ENCODE data around the gene MYOG. TPM values are rescaled to one million over a fixed set of nuclear protein-coding genes. Genes with fewer than 3 reads are reported as not detected.

The MYOG gene
- total and polyA plus RNA-seq, 2 donors (not counting 1 experiment from before 2014, with no cell fraction given): not detected

GRCh38 chr1:203055161-203055799 lies 30.5 kb downstream of the MYOG start:
- CTCF ChIA-PET: interaction anchor here (1.2 to 3.1 kb wide), 2 partner anchors 10 to 16 kb away, joined by 4 to 9 read pairs; no protein-coding TSS in a partner anchor
- no peak overlapping the region for H3K4me3 Mint-ChIP-seq
- POLR2A ChIA-PET: no interaction called here
- no peaks in the 10 kb centered on the region for H3K4me1 ChIP-seq (ENCODE audit: control insufficient read depth in 2 of 2, insufficient read depth in 2 of 2, low read length in 2 of 2)
- intact Hi-C loops (cut with micrococcal nuclease): no loop called here
- H3K27me3 ChIP-seq (replicated peaks in 1 of 4; ENCODE audit: control extremely low read depth in 1 of 4, control insufficient read depth in 3 of 4, insufficient read depth in 4 of 4, low read length in 3 of 4): peaks cover 0 to 9% (median 0%) of the 10 kb centered on the region in 4 experiments
- no peak overlapping the region for H2AFZ ChIP-seq (ENCODE audit: insufficient read depth, low read depth, low read length, poor library complexity, severe bottlenecking)
- no peaks in the 10 kb centered on the region for H3K9me3 ChIP-seq (ENCODE audit: control extremely low read depth in 1 of 3, control insufficient read depth in 2 of 3, insufficient read depth in 1 of 3, low read length in 2 of 3)
- H3K79me2 ChIP-seq (ENCODE audit: control insufficient read depth, insufficient read depth, low read length): no peaks in the 10 kb centered on the region
- ATAC-seq (ENCODE audit: low read depth) (no peak), DNase-seq (no peak)
- H3K27ac ChIP-seq (ENCODE audit: low read length in 2 of 2): no peak overlapping the region
- no peaks in the 10 kb centered on the region for H4K20me1 ChIP-seq (ENCODE audit: control insufficient read depth, insufficient read depth, low read length, poor library complexity, severe bottlenecking)
- no peaks in the 10 kb centered on the region for H3K36me3 ChIP-seq (replicated peaks in 1 of 2; ENCODE audit: control extremely low read depth in 1 of 2, control insufficient read depth in 1 of 2, extremely low read depth in 1 of 2, insufficient read depth in 2 of 2, low read length in 1 of 2)
- 98% methylated on average over 23 of the region's 24 CpGs for WGBS (ENCODE audit: insufficient coverage)
- H3K9ac ChIP-seq (ENCODE audit: low read length): no peak overlapping the region
- no peak overlapping the region for H3K4me3 ChIP-seq (ENCODE audit: control extremely low read depth in 1 of 5, extremely low read depth in 1 of 5, insufficient read depth in 1 of 5, low read depth in 2 of 5, low read length in 4 of 5)
- H3K4me2 ChIP-seq (replicated peaks; ENCODE audit: low read depth, low read length, poor library complexity, severe bottlenecking): no peak overlapping the region
- H3K4me1 Mint-ChIP-seq: no peaks in the 10 kb centered on the region
- no peaks in the 10 kb centered on the region for H3K9me3 Mint-ChIP-seq (ENCODE audit: insufficient read depth)
- H3K27ac Mint-ChIP-seq: no peak overlapping the region
- H3K27me3 Mint-ChIP-seq: peaks cover 38% of the 10 kb centered on the region
- TF ChIP-seq, protein P1, sequence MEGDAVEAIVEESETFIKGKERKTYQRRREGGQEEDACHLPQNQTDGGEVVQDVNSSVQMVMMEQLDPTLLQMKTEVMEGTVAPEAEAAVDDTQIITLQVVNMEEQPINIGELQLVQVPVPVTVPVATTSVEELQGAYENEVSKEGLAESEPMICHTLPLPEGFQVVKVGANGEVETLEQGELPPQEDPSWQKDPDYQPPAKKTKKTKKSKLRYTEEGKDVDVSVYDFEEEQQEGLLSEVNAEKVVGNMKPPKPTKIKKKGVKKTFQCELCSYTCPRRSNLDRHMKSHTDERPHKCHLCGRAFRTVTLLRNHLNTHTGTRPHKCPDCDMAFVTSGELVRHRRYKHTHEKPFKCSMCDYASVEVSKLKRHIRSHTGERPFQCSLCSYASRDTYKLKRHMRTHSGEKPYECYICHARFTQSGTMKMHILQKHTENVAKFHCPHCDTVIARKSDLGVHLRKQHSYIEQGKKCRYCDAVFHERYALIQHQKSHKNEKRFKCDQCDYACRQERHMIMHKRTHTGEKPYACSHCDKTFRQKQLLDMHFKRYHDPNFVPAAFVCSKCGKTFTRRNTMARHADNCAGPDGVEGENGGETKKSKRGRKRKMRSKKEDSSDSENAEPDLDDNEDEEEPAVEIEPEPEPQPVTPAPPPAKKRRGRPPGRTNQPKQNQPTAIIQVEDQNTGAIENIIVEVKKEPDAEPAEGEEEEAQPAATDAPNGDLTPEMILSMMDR (IDR thresholded peaks at IDR 0.05): no peak
- no peak for TF ChIP-seq EZH2 (IDR thresholded peaks at IDR 0.05; ENCODE audit: borderline replicate concordance, insufficient read depth, low read depth, low read length, poor library complexity, severe bottlenecking)

DNA sequence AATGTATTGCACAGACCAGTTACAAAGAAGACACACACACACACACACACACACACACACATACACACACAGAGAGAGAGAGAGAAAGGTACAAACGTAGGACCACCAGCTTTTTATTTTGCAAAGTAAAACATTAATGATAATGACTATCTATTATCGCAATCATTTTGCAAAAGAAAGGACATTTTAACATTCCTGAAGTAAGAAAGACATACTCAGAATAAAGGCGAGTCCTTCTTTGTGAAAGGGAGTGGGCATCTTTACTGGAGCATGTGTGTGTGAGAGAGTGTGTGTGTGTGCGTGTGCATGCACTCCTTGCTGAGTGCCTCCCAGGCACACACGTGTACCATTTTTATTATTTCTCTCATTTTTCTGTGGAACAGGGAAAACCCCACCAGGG lies 31.2 kb downstream of the MYOG start:
- POLR2A ChIA-PET: no interaction called here
- CTCF ChIA-PET: interaction anchor here (1.1 to 3.1 kb wide), 4 partner anchors 11 to 215 kb away, joined by 3 to 9 read pairs (median 4); no protein-coding TSS in a partner anchor

More for the DNA sequence above, 31.2 kb downstream of the MYOG start:
- Mint-ChIP-seq H3K9me3 (ENCODE audit: insufficient read depth) (no peaks in the 10 kb centered on the region), H3K27ac (no peak overlapping the region), H3K4me1 (no peaks in the 10 kb centered on the region), H3K4me3 (no peak overlapping the region), H3K27me3 (peaks cover 38% of the 10 kb centered on the region)
- no peaks in the 10 kb centered on the region for H3K9me3 ChIP-seq (ENCODE audit: control extremely low read depth in 1 of 3, control insufficient read depth in 2 of 3, insufficient read depth in 1 of 3, low read length in 2 of 3)
- WGBS (ENCODE audit: insufficient coverage): no CpG with 5 or more reads among the region's 5 CpGs
- intact Hi-C loops (cut with micrococcal nuclease): no loop called here
- no peaks in the 10 kb centered on the region for H3K79me2 ChIP-seq (ENCODE audit: control insufficient read depth, insufficient read depth, low read length)
- TF ChIP-seq, protein P1 (IDR thresholded peaks at IDR 0.05): no peak
- no peak for TF ChIP-seq EZH2 (IDR thresholded peaks at IDR 0.05; ENCODE audit: borderline replicate concordance, insufficient read depth, low read depth, low read length, poor library complexity, severe bottlenecking)
- ATAC-seq (ENCODE audit: low read depth) (no peak), DNase-seq (no peak)
- H2AFZ ChIP-seq (ENCODE audit: insufficient read depth, low read depth, low read length, poor library complexity, severe bottlenecking): no peak overlapping the region
- no peaks in the 10 kb centered on the region for H3K4me1 ChIP-seq (ENCODE audit: control insufficient read depth in 2 of 2, insufficient read depth in 2 of 2, low read length in 2 of 2)
- no peak overlapping the region for H3K4me2 ChIP-seq (replicated peaks; ENCODE audit: low read depth, low read length, poor library complexity, severe bottlenecking)
- H3K9ac ChIP-seq (ENCODE audit: low read length): no peak overlapping the region
- H3K27ac ChIP-seq (ENCODE audit: low read length in 2 of 2): no peak overlapping the region
- H3K4me3 ChIP-seq (ENCODE audit: control extremely low read depth in 1 of 5, extremely low read depth in 1 of 5, insufficient read depth in 1 of 5, low read depth in 2 of 5, low read length in 4 of 5): no peak overlapping the region
- H3K36me3 ChIP-seq (replicated peaks in 1 of 2; ENCODE audit: control extremely low read depth in 1 of 2, control insufficient read depth in 1 of 2, extremely low read depth in 1 of 2, insufficient read depth in 2 of 2, low read length in 1 of 2): no peaks in the 10 kb centered on the region
- H4K20me1 ChIP-seq (ENCODE audit: control insufficient read depth, insufficient read depth, low read length, poor library complexity, severe bottlenecking): no peaks in the 10 kb centered on the region
- peaks cover 0 to 9% (median 0%) of the 10 kb centered on the region in 4 experiments for H3K27me3 ChIP-seq (replicated peaks in 1 of 4; ENCODE audit: control extremely low read depth in 1 of 4, control insufficient read depth in 3 of 4, insufficient read depth in 4 of 4, low read length in 3 of 4)
